Calu3 (cell line): Measurements from ENCODE around the gene DNMBP. TPM values are rescaled to one million over a fixed set of nuclear protein-coding genes. Genes with fewer than 3 reads are reported as not detected.
"Not testable (repeated sequence)": the region's sequence is repeated elsewhere in the genome, so short reads cannot be mapped to it uniquely, and the experiment has no call there.

Source experiments
- BruUV-seq: library from RNA; stranded (reverse); fragments of 400-500 nt; replicated peaks from 2 replicates; lab custom pipeline; 2021; lab: Mats Ljungman, UMichigan
- CTCF ChIA-PET: fragments of 300-600 bp; sonication (Branson Sonifier 250); formaldehyde crosslinking; loops from one replicate; lab custom pipeline; 2022; ENCODE audit warnings: antibody characterized with exemption; lab: Charles Lee
- DNase-seq: peaks from one replicate; pipeline ENCODE4 v3.0.0; 2022
- H3K27ac Mint-ChIP-seq: one replicate; pipeline ENCODE4 v1.8.0; 2022; ENCODE audit warnings: mixed read lengths; ENCODE audit not compliant: unreplicated experiment
- H3K27me3 Mint-ChIP-seq: one replicate; pipeline ENCODE4 v1.8.0; 2022; ENCODE audit warnings: mixed read lengths; ENCODE audit not compliant: unreplicated experiment
- H3K36me3 Mint-ChIP-seq: one replicate; pipeline ENCODE4 v1.8.0; 2022; ENCODE audit warnings: mild to moderate bottlenecking, moderate library complexity, mixed read lengths; ENCODE audit not compliant: insufficient read depth, unreplicated experiment
- H3K4me1 Mint-ChIP-seq: one replicate; pipeline ENCODE4 v1.8.0; 2022; ENCODE audit warnings: mild to moderate bottlenecking, low read depth, mixed read lengths; ENCODE audit not compliant: unreplicated experiment
- H3K4me3 Mint-ChIP-seq: one replicate; pipeline ENCODE4 v1.8.0; 2022; ENCODE audit warnings: mild to moderate bottlenecking, low read depth, moderate library complexity, mixed read lengths; ENCODE audit not compliant: unreplicated experiment
- H3K9me3 Mint-ChIP-seq: one replicate; pipeline ENCODE4 v1.8.0; 2022; ENCODE audit warnings: low read depth, mixed read lengths; ENCODE audit not compliant: unreplicated experiment
- CTCF ChIP-seq: fragments of 200-600 bp; IDR thresholded peaks from one replicate; pipeline ENCODE4 v1.8.0; 2022; ENCODE audit warnings: antibody characterized with exemption; ENCODE audit not compliant: unreplicated experiment
- intact Hi-C: fragments of 100-400 bp; cut with micrococcal nuclease; formaldehyde crosslinking; loops from one replicate; pipeline ENCODE4 v1.10.0; 2022; ENCODE audit not compliant: unreplicated experiment
- total RNA-seq: library from RNA; stranded (reverse); gene quantifications from 2 replicates; pipeline ENCODE4 v1.2.3, GENCODE V29; 2022

The DNMBP gene
- total RNA-seq, 1 experiment from 2014 or later, result 17.6 TPM

- no peak for DNase-seq
- Mint-ChIP-seq H3K27me3 (no peaks in the 10 kb centered on the region), H3K9me3 (no peaks in the 10 kb centered on the region), H3K36me3 (peaks cover 48% of the 10 kb centered on the region), H3K27ac (peak overlapping the region; percentile 64), H3K4me3 (no peak overlapping the region), H3K4me1 (peaks cover 26% of the 10 kb centered on the region)
- BruUV-seq, result TSS peak; percentile 22
- intact Hi-C loops, result loop anchor here (1.0 to 2.0 kb wide), 2 partner anchors 59 to 140 kb away; no protein-coding TSS in a partner anchor
- CTCF ChIA-PET, result interaction anchor here (0.6 to 1.9 kb wide), 6 partner anchors 22 to 139 kb away, joined by 3 to 13 read pairs (median 5); partner anchors contain the start of gene DNMBP
- TF ChIP-seq CTCF, result no peak
These were observed 103.8 kb downstream of the DNMBP start for GRCh38 chr10:99905971-99906370.

GRCh38 chr10:99895867-99896266 lies 113.9 kb downstream of the DNMBP start:
- Mint-ChIP-seq H3K36me3 (peaks cover 27% of the 10 kb centered on the region), H3K4me3 (no peak overlapping the region), H3K4me1 (no peaks in the 10 kb centered on the region), H3K27ac (no peak overlapping the region), H3K9me3 (no peaks in the 10 kb centered on the region), H3K27me3 (no peaks in the 10 kb centered on the region)
- no TSS peak for BruUV-seq
- DNase-seq, result no peak
- CTCF ChIA-PET, result no interaction called here
- TF ChIP-seq CTCF, result no peak
- intact Hi-C loops, result no loop called here

- DNase-seq, CTCF ChIA-PET, H3K4me3 Mint-ChIP-seq, BruUV-seq, H3K27ac Mint-ChIP-seq, H3K4me1 Mint-ChIP-seq, H3K27me3 Mint-ChIP-seq, intact Hi-C loops, H3K9me3 Mint-ChIP-seq: not testable (repeated sequence)
- H3K36me3 Mint-ChIP-seq, result peaks cover 24% of the 10 kb centered on the region
These were observed 114.7 kb downstream of the DNMBP start for GRCh38 chr10:99895066-99895465.

GRCh38 chr10:99894613-99895012 lies 115.1 kb downstream of the DNMBP start:
- Mint-ChIP-seq H3K27me3 (no peaks in the 10 kb centered on the region), H3K36me3 (peaks cover 22% of the 10 kb centered on the region), H3K27ac (no peak overlapping the region), H3K4me3 (no peak overlapping the region), H3K4me1 (no peaks in the 10 kb centered on the region), H3K9me3 (no peaks in the 10 kb centered on the region)
- no TSS peak for BruUV-seq
- no peak for TF ChIP-seq CTCF
- DNase-seq, result no peak
- intact Hi-C loops, result no loop called here
- CTCF ChIA-PET, result no interaction called here

GRCh38 chr10:99888622-99889021 lies 121.1 kb downstream of the DNMBP start:
- Mint-ChIP-seq H3K36me3 (peaks cover 29% of the 10 kb centered on the region), H3K27me3 (no peaks in the 10 kb centered on the region), H3K4me3 (no peak overlapping the region), H3K4me1 (no peaks in the 10 kb centered on the region), H3K27ac (no peak overlapping the region), H3K9me3 (no peaks in the 10 kb centered on the region)
- CTCF ChIA-PET, result interaction anchor here (0.6 to 1.1 kb wide), 2 partner anchors 119 to 406 kb away, joined by 3 to 6 read pairs; no protein-coding TSS in a partner anchor
- BruUV-seq, result no TSS peak
- DNase-seq, result no peak
- no peak for TF ChIP-seq CTCF
- intact Hi-C loops, result no loop called here
